Measurements from ENCODE around the gene AKAP7.
"Not testable (repeated sequence)": the region's sequence is repeated elsewhere in the genome, so short reads cannot be mapped to it uniquely, and the experiment has no call there.

Gene AKAP7

DNA sequence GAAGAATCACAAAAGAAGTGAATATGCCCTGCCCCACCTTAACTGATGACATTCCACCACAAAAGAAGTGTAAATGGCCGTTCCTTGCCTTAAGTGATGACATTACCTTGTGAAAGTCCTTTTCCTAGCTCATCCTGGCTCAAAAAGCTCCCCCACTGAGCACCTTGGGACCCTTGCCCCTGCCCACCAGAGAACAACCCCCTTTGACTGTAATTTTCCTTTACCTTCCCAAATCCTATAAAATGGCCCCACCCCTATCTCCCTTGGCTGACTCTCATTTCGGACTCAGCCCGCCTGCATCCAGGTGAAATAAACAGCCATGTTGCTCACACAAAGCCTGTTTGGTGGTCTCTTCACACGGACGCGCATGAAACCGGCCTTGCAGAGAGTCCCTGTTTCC, 165.6 kb downstream of the AKAP7 start:
- DNase-seq, result not testable (repeated sequence)

GRCh38 chr6:131303338-131303930, 168.2 kb downstream of the AKAP7 start:
- DNase-seq, result no peak

DNA sequence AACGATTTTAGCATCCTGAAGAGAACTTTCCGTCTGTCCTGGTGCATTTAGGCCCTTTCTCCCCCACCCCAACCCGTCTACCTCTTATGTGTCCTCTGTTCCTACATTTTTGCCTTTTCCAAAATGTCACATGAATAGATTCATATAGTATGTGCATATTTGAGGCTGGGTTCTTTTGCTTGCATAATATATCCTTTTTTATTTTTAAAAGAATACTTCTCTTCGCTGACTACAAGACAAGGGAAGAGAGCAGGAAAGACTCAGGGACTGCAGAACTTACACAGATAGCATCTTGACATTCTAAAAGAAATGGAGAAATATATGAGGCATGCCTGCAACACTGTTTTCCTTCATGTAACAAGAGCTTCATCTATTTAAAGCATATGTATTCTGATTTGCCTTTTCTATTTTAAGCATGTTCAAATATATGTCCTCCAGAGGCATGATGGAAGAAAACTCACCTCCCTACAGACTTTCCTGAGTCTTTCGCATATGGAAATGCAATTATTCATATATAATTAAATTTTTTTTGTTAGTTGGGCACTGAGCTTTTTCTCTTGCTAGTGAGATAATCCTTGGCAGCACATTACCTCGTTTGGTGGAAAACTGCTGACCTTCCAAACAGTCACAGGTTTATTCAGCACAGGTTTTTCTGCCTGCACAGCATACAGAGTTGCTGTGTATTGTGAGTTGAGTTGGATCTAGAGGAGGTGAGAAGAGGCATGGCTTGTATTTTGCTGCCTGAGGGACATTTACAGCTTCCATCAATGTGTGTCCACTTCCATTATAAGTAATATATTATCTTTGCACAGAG, 170.0 kb downstream of the AKAP7 start:
- DNase-seq, result no peak

GRCh38 chr6:131309437-131309836, 174.2 kb downstream of the AKAP7 start:
- no peak for DNase-seq

- no peak for DNase-seq
These were observed 179.6 kb downstream of the AKAP7 start for GRCh38 chr6:131314838-131315237.

- DNase-seq, result no peak
These were observed 181.4 kb downstream of the AKAP7 start for GRCh38 chr6:131316654-131317053.

DNA sequence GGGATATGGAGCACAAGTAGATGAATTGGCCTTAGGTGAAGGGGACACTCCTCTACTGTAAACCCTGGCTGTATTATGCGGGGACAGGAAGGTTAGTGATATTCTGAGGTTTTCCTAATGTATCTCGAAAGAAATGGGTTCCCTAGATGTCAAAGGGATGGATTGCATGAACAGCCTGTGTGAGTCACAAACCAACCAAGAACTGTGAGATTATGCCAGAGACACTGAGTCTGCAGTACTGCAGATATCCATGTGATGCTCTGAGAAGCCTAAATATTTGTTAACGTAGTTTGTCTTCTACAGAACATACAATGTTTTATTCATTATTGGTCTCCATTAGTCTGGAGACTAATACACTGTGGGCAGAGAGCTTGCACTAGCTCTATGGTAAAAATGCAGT, 182.2 kb downstream of the AKAP7 start:
- no peak for DNase-seq

DNA sequence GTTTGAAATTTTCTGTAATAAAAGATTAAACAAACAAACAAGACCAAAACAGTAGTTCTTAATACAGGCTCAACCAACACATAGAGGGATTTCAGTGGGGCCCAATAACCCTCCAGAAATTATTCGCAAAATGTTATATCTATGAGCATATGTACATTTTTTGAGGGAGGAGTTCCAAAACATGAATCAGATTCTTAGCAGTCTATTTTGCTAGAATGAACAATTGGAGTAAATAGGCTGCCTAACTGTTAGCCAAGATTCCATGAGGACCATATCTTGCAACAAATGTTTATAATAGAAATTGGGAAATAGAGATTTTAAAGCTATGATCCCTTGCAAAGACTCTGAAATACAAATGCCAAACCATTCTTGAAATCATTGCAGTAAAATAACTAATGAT, 186.3 kb downstream of the AKAP7 start:
- no peak for DNase-seq

DNA sequence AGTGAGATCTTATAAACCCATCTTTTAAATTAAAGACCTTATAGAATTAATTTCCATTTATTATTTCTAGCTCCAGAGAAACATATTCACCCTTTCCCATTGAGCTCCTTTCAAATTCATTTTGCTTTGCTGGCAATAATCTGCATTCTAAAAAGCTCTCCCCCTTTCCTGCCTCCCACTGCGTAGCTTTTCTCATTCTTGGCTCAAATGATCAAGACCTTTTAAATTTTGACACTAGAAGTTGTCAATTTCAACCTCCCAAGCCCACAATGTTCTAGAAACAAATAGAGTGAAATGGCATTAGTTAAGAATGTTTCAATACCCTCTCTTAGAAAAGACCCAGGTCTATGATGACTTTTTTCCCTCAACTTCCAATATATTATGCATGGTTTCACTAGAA, 186.9 kb downstream of the AKAP7 start:
- no peak for DNase-seq

GRCh38 chr6:131325669-131326068, 190.4 kb downstream of the AKAP7 start:
- not testable (repeated sequence) for DNase-seq

- DNase-seq, result not testable (repeated sequence)
These were observed 193.5 kb downstream of the AKAP7 start for GRCh38 chr6:131328727-131329126.

GRCh38 chr6:131331151-131331550, 195.9 kb downstream of the AKAP7 start:
- DNase-seq, result no peak

DNA sequence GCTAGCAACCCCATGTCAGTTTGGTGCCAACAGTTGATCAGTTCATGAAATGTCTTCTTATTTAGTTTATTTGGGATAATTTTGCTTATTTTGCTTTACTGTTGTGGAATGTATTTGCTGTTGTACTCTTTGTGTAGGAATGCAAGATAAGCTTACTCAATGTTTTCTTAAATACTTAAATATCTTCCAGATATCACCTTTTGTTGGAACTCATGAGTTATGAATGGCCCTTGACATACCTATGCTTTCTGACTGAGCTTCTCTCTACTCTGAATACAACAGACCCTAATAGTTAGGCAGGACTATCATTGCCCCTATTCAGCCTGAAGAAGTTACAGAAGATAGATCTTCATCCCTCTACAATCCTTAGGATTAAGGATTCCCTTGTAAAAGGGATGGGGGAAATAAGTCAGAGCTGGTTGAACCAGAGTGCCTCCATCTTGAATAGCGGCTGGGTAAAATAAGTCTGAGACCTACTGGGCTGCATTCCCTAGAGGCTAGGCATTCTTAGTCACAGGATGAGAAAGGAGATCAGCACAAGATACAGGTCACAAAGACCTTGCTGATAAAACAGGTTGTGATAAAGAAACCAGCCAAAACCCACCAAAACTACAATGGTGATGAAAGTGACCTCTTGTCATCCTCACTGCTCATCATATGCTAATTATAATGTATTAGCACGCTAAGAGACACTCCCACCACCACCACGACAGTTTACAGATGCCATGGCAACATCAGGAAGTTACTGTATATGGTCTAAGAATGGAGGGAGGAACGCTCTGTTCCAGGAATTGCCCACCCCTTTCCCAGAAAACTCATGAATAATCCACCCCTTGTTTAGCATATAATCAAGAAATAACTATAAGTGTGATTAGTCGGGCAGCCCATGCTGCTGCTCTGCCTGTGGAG, 196.9 kb downstream of the AKAP7 start:
- no peak for DNase-seq

All from stimulated activated CD4-positive, alpha-beta T cell treated with anti-CD3 and anti-CD28 coated beads, Interleukin-2, amount 100 ng/mL, for 48 hours (primary cell).